Esophagus squamous epithelium (tissue), 5 donors: ENCODE results near the gene GPX3. TPM values are rescaled to one million over a fixed set of nuclear protein-coding genes. Genes with fewer than 3 reads are reported as not detected.

ENCODE experiments used
- DNase-seq: peaks from one replicate; lab custom pipeline; 2025; lab: John Stamatoyannopoulos, UW
- H3K27ac ChIP-seq, 4 donors: fragments of 200-600 bp; sonication (generic); one replicate each; pipeline ENCODE4 v1.5.1; 2016 to 2019; ENCODE audit warnings: mild to moderate bottlenecking in 1 of 4
- H3K27me3 ChIP-seq, 4 donors: fragments of 200-600 bp; sonication (generic); 1 replicate in 3 of 4; 2 replicates in 1 of 4; pipeline versions ENCODE4 v1.5.1 to v1.6.0; 2017 to 2021; ENCODE audit warnings: antibody characterized with exemption in 1 of 4
- H3K36me3 ChIP-seq, 3 donors: fragments of 200-600 bp; sonication (generic); one replicate each; pipeline ENCODE4 v1.5.1; 2016 to 2019
- H3K4me1 ChIP-seq, 3 donors: fragments of 200-600 bp; sonication (generic); one replicate each; pipeline ENCODE4 v1.5.1; 2017 to 2019
- H3K4me3 ChIP-seq, 4 donors: fragments of 200-600 bp; sonication (generic); 1 replicate in 3 of 4; 2 replicates in 1 of 4; pipeline ENCODE4 v1.5.1; 2016 to 2019; ENCODE audit warnings: mild to moderate bottlenecking in 2 of 4, moderate library complexity in 1 of 4
- H3K9me3 ChIP-seq, 3 donors: fragments of 200-600 bp; sonication (generic); one replicate each; pipeline ENCODE4 v1.5.1; 2016 to 2019
- POLR2A ChIP-seq, 4 donors: fragments of 450-650 bp; IDR thresholded peaks; one replicate each; pipeline ENCODE4 v1.6.1; 2017; ENCODE audit warnings: antibody characterized with exemption in 4 of 4, mild to moderate bottlenecking in 4 of 4, moderate library complexity in 3 of 4
- WGBS, 2 donors: methylation state at CpG; one replicate each; pipeline ENCODE4 v1.1.5; 2018; 5-methylcytosine and 5-hydroxymethylcytosine counted together
- intact Hi-C: fragments of 100-400 bp; cut with DNase I; formaldehyde crosslinking; loops from one replicate; pipeline ENCODE4 v1.15.0; 2022
- total RNA-seq, 4 donors: library from RNA; depleted of rRNA; stranded (reverse); fragments of >200 nt; gene quantifications; one replicate each; pipeline ENCODE4 v1.1.0, GENCODE V29; 2016
- TF ChIP-seq, protein P1 (sequence below), 6 experiments: fragments of 450-650 bp in 4 of 6; fragments of 200-600 bp in 2 of 6; sonication (generic) in 2 of 6; IDR thresholded peaks; one replicate each; pipeline ENCODE4 v1.5.1; 2016 to 2019; ENCODE audit warnings: antibody characterized with exemption in 6 of 6, mild to moderate bottlenecking in 4 of 6, moderate library complexity in 4 of 6
- donor health status: DM: yes; HTN: yes; CAD: no.

GPX3 gene
- total RNA-seq, 4 donors from 2014 or later, result 166 to 1,028 (median 489) TPM

DNA sequence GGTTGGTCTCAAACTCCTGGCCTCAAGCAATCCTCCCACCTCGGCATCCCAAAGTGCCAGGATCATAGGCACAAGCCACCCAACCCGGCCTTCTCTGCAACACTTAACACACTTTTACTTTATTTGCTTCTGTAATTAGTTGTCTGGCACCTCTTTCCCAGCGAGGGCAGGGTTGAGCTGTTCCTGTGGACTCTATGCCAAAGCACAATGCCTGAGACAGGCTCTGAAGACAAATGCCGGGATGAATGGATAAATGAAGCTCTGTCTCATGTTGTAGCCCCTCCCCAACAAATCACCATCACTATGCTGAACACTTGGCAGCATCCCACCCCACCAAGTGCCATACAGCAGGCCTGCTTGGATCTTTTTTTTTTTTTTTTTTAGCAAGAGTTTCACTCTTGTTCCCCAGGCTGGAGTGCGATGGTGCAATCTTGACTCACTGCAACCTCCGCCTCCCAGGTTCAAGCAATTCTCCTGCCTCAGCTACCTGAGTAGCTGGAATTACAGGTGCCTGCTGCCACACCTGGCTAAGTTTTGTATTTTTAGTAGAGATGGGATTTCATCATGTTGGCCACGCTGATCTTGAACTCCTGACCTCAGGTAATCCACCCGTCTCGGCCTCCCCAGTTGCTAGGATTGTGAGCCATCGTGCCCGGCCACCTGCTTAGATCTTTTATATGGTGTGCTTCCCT is 21.3 kb downstream of the GPX3 start:
- no peak overlapping the region for H3K4me3 ChIP-seq
- no peak for DNase-seq
- 52 to 67% methylated on average over 6 to 11 of the region's 11 CpGs for WGBS, 2 donors
- peak overlapping the region; percentile 74 to 89 (median 88) for H3K27ac ChIP-seq
- peaks cover 0 to 68% (median 51%) of the 10 kb centered on the region in 3 donors for H3K4me1 ChIP-seq
- no peaks in the 10 kb centered on the region for H3K9me3 ChIP-seq
- no peaks in the 10 kb centered on the region for H3K27me3 ChIP-seq
- intact Hi-C loops, result no loop called here
- TF ChIP-seq, protein P1, sequence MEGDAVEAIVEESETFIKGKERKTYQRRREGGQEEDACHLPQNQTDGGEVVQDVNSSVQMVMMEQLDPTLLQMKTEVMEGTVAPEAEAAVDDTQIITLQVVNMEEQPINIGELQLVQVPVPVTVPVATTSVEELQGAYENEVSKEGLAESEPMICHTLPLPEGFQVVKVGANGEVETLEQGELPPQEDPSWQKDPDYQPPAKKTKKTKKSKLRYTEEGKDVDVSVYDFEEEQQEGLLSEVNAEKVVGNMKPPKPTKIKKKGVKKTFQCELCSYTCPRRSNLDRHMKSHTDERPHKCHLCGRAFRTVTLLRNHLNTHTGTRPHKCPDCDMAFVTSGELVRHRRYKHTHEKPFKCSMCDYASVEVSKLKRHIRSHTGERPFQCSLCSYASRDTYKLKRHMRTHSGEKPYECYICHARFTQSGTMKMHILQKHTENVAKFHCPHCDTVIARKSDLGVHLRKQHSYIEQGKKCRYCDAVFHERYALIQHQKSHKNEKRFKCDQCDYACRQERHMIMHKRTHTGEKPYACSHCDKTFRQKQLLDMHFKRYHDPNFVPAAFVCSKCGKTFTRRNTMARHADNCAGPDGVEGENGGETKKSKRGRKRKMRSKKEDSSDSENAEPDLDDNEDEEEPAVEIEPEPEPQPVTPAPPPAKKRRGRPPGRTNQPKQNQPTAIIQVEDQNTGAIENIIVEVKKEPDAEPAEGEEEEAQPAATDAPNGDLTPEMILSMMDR (IDR thresholded peaks at IDR 0.05), result no peak
- TF ChIP-seq POLR2A (IDR thresholded peaks at IDR 0.05), result no peak
- peaks cover 23 to 100% (median 34%) of the 10 kb centered on the region in 3 donors for H3K36me3 ChIP-seq

DNA sequence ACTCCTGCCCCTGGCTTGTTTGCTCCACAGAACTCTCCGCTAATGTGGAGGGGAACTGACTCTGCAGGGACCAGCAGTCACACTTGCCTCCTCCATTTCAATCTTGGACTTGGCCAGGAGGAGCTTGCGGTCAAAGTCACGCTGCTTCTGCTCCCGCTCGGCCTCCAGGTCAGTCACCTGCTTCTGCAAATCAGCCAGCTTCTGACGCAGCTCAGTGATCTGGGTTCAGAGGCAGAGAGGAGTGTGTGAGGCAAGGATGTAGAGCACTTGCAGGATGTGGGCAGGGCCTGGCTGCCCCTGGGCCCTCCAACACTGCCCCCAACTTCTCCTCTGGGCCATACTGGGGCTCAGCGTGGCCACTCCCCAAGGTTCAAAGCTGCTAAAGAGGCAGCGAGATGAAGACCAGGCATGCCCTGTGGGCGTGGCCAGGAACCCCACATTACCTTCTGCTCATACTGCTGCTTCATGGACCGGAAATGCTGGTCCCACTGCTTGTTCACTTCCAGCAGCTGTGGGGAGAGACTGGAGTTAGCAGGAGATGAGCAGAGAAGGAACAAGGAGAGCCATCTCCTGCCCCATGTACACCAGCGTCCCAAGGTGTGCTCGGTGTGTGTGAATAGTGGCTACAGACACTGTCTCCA is 22.2 kb downstream of the GPX3 start:
- peaks cover 0 to 63% (median 45%) of the 10 kb centered on the region in 3 donors for H3K4me1 ChIP-seq
- peaks cover 23 to 100% (median 30%) of the 10 kb centered on the region in 3 donors for H3K36me3 ChIP-seq
- WGBS, 2 donors, result 85 to 100% methylated on average over 3 to 9 of the region's 12 CpGs
- no peak for TF ChIP-seq POLR2A (IDR thresholded peaks at IDR 0.05)
- intact Hi-C loops, result no loop called here
- H3K27me3 ChIP-seq, result no peaks in the 10 kb centered on the region
- no peaks in the 10 kb centered on the region for H3K9me3 ChIP-seq
- no peak for DNase-seq
- H3K27ac ChIP-seq, result peak overlapping the region; percentile 74 to 89 (median 82)
- no peak overlapping the region for H3K4me3 ChIP-seq

DNA sequence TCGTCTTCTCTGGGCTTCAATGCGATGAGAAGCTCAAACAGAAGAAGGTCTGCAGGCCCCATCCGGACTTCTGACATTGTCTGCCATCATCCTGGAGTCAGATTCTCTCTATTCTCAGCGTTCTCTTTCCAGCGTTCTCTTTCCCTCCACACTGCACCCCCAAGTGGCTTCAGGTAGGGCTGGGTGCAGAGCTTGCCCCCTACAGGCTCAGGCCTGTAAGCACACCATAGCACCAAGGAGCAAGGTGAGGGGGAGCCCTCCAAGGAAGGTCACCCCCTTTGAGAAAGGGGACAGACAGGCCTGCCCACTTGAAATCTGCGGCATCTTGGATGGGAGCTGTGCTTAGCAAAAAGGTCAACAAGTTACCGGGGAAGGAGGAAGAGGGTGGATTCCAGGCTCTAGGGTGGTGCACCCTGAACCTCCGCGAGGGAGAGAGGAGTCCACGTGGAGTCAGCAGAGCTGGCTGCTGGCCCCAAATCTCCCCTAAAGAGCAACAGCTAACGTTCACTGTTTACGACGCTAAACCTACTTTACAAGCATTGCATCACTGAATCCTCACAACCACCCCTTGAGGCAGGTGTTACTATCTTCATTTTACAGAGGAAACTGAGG is 27.5 kb downstream of the GPX3 start:
- Histone ChIP-seq H3K9me3 (no peaks in the 10 kb centered on the region), H3K4me1 (peaks cover 0 to 29% (median 5%) of the 10 kb centered on the region in 3 donors), H3K27ac (peak overlapping the region in 2 of 4 donors; percentile 5 to 6), H3K36me3 (peaks cover 17 to 99% (median 34%) of the 10 kb centered on the region in 3 donors), H3K27me3 (no peaks in the 10 kb centered on the region), H3K4me3 (no peak overlapping the region)
- intact Hi-C loops, result no loop called here
- DNase-seq, result no peak
- WGBS, 2 donors, result 66 to 72% methylated on average over 9 to 12 of the region's 13 CpGs
- TF ChIP-seq, protein P1 (IDR thresholded peaks at IDR 0.05), result peak; percentile 38 to 83 (median 69)
- TF ChIP-seq POLR2A (IDR thresholded peaks at IDR 0.05), result no peak

DNA sequence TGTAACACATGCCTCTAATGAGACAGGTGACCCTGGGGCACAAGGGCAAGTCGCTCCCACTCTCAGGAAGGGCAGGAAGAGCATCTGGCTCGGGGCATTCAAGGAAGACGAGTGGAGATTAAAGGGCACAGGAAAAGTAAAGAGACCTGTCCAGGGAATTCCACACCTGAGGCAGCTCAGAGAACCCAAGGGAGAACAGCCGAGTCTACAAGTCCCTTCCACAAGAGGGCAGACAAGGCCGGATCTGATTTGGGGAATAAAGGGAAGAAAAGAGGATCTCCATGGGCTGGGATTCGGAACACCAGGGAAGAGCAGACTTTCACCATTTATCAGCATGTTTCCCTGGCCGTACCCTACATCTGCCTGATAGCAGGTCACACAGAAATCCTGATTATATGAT is 28.1 kb downstream of the GPX3 start:
- no peaks in the 10 kb centered on the region for H3K9me3 ChIP-seq
- H3K27ac ChIP-seq, result peak overlapping the region in 1 of 4 donors; percentile 6

More for the DNA sequence above, 28.1 kb downstream of the GPX3 start:
- H3K4me1 ChIP-seq, result peaks cover 0 to 23% (median 5%) of the 10 kb centered on the region in 3 donors
- no peak for TF ChIP-seq POLR2A (IDR thresholded peaks at IDR 0.05)
- TF ChIP-seq, protein P1 (IDR thresholded peaks at IDR 0.05), result peak in 4 of 6 experiments; percentile 6 to 37 (median 19)
- intact Hi-C loops, result no loop called here
- no peaks in the 10 kb centered on the region for H3K27me3 ChIP-seq
- 66 to 77% methylated on average over 6 to 7 of the region's 7 CpGs for WGBS, 2 donors
- H3K4me3 ChIP-seq, result no peak overlapping the region
- no peak for DNase-seq
- H3K36me3 ChIP-seq, result peaks cover 20 to 99% (median 32%) of the 10 kb centered on the region in 3 donors
